ENCODE results near the gene RAB25. TPM values are rescaled to one million over a fixed set of nuclear protein-coding genes. Genes with fewer than 3 reads are reported as not detected.

The RAB25 gene
- total and polyA plus RNA-seq, 2 of the 13 experiments (the other 11 are each of a cell fraction or from before 2014, with no cell fraction given), result 0.20 to 0.22 TPM

GRCh38 chr1:156104861-156105832 is 44.2 kb downstream of the RAB25 start (continued):
- TF ChIP-seq ZNF687 (CRISPR knock-in tag; IDR thresholded peaks at IDR 0.05) (peak; percentile 48), CBX1 (IDR thresholded peaks at IDR 0.05; ENCODE audit: low read depth) (no peak), ISX (CRISPR knock-in tag; conservative IDR thresholded peaks at IDR 0.05) (no peak), PAXIP1 (CRISPR knock-in tag; conservative IDR thresholded peaks at IDR 0.05) (0 out of 2 replicates have a peak, but pooled peaks have one; percentile 28), DMAP1 (CRISPR knock-in tag; IDR thresholded peaks at IDR 0.05) (0 out of 2 replicates have a peak, but pooled peaks have one; percentile 6), HDAC2 (CRISPR knock-in tag; IDR thresholded peaks at IDR 0.05) (no peak), GMEB2 (CRISPR knock-in tag; IDR thresholded peaks at IDR 0.05; ENCODE audit: low read depth) (no peak), CHD4 (IDR thresholded peaks at IDR 0.05; ENCODE audit: borderline replicate concordance, low read length) (peak; percentile 23; the same call in 1 of the 2 replicates), GPN1 (CRISPR knock-in tag; IDR thresholded peaks at IDR 0.05; ENCODE audit: borderline replicate concordance) (no peak), HNF4G (IDR thresholded peaks at IDR 0.05; ENCODE audit: borderline replicate concordance, low read depth, low read length) (no peak), HNF4G (CRISPR knock-in tag; IDR thresholded peaks at IDR 0.05; ENCODE audit: borderline replicate concordance, low read depth) (no peak), REPIN1 (CRISPR knock-in tag; IDR thresholded peaks at IDR 0.05; ENCODE audit: borderline replicate concordance, low read depth) (no peak), CREB1 (IDR thresholded peaks at IDR 0.05) (no peak), CREB1 (CRISPR knock-in tag; IDR thresholded peaks at IDR 0.05) (no peak), HOXA5 (CRISPR knock-in tag; IDR thresholded peaks at IDR 0.05) (no peak), ZNF235 (CRISPR knock-in tag; IDR thresholded peaks at IDR 0.05; ENCODE audit: borderline replicate concordance) (no peak), MTA1 (CRISPR knock-in tag; IDR thresholded peaks at IDR 0.05; ENCODE audit: borderline replicate concordance) (0 out of 2 replicates have a peak, but pooled peaks have one; percentile 42), IRF2 (CRISPR knock-in tag; IDR thresholded peaks at IDR 0.05) (no peak), ZNF251 (CRISPR knock-in tag; IDR thresholded peaks at IDR 0.05) (no peak), ZKSCAN8 (CRISPR knock-in tag; IDR thresholded peaks at IDR 0.05; ENCODE audit: borderline replicate concordance) (no peak), GATAD2A (CRISPR knock-in tag; IDR thresholded peaks at IDR 0.05) (0 out of 2 replicates have a peak, but pooled peaks have one; percentile 11)
